Prostate gland (tissue), 2 donors: ENCODE data around the gene TSR2.

Experiments used
- POLR2A ChIP-seq: fragments of 450-650 bp; IDR thresholded peaks from one replicate; pipeline ENCODE4 v1.6.1; 2016; ENCODE audit warnings: antibody characterized with exemption, mild to moderate bottlenecking
- POLR2AphosphoS5 ChIP-seq: sonication (generic); formaldehyde crosslinking; IDR thresholded peaks from one replicate; pipeline ENCODE4 v1.6.1; 2017; ENCODE audit warnings: antibody characterized with exemption
- TF ChIP-seq, protein P1 (sequence below), 4 experiments: fragments of 200-600 bp in 2 of 4; fragments of 450-650 bp in 2 of 4; sonication (generic) in 2 of 4; IDR thresholded peaks; 1 replicate in 3 of 4; 2 replicates in 1 of 4; pipeline ENCODE4 v1.5.1; 2016 to 2019; ENCODE audit warnings: antibody characterized with exemption in 4 of 4, mild to moderate bottlenecking in 2 of 4, moderate library complexity in 2 of 4

DNA sequence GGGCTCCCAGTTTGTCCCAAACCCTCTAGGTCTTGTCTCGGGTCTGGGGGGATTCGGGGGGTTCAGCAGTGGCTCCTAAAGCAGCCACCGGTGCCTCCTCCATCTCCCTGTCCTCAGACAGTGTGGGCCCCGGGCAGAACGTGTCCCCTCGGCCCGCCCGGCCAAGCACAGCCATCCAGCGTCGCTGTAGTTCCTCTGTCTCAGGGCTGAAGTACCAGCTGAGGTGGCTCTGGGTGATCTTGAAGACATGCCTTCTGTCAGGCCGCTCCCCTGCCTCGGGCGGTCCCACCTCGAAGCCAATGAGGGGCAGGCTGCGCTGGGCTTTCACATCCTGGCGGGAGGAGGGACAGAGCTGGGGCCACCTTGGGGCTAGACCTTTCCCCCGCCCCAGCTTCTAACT lies 5.9 kb downstream of the TSR2 start:
- TF ChIP-seq, protein P1, sequence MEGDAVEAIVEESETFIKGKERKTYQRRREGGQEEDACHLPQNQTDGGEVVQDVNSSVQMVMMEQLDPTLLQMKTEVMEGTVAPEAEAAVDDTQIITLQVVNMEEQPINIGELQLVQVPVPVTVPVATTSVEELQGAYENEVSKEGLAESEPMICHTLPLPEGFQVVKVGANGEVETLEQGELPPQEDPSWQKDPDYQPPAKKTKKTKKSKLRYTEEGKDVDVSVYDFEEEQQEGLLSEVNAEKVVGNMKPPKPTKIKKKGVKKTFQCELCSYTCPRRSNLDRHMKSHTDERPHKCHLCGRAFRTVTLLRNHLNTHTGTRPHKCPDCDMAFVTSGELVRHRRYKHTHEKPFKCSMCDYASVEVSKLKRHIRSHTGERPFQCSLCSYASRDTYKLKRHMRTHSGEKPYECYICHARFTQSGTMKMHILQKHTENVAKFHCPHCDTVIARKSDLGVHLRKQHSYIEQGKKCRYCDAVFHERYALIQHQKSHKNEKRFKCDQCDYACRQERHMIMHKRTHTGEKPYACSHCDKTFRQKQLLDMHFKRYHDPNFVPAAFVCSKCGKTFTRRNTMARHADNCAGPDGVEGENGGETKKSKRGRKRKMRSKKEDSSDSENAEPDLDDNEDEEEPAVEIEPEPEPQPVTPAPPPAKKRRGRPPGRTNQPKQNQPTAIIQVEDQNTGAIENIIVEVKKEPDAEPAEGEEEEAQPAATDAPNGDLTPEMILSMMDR (IDR thresholded peaks at IDR 0.05) = no peak
- no peak for TF ChIP-seq POLR2A
- TF ChIP-seq POLR2AphosphoS5 = no peak
